DOHH2 (cell line): Measurements from ENCODE around the gene DCTN2.

Experiments used
- H3F3A ChIP-seq: fragments of 200-600 bp; sonication (generic), shearing (Covaris generic); 2 replicates; pipeline ENCODE4 v1.6.0; 2016; ENCODE audit warnings: antibody characterized with exemption, mild to moderate bottlenecking; ENCODE audit not compliant: control insufficient read depth, insufficient read depth
- H3K27ac ChIP-seq: fragments of 200-600 bp; sonication (generic); 2 replicates; pipeline ENCODE4 v1.5.1; 2014; ENCODE audit warnings: low read depth, mild to moderate bottlenecking, low read length, moderate library complexity
- H3K27me3 ChIP-seq: fragments of 200-600 bp; sonication (generic); 2 replicates; pipeline ENCODE4 v1.6.1; 2014; ENCODE audit warnings: mild to moderate bottlenecking, low read length, mixed read lengths; ENCODE audit not compliant: control insufficient read depth
- H3K36me3 ChIP-seq: fragments of 200-600 bp; sonication (generic); 2 replicates; pipeline ENCODE4 v1.6.1; 2014; ENCODE audit warnings: mild to moderate bottlenecking, low read length, moderate library complexity, mixed read lengths; ENCODE audit not compliant: control insufficient read depth
- H3K4me1 ChIP-seq: fragments of 200-600 bp; sonication (generic); 2 replicates; pipeline ENCODE4 v1.6.1; 2014; ENCODE audit warnings: mild to moderate bottlenecking, low read length, mixed read lengths; ENCODE audit not compliant: control insufficient read depth
- H3K4me2 ChIP-seq: fragments of 200-600 bp; sonication (generic); 2 replicates; pipeline ENCODE4 v1.6.0; 2014; ENCODE audit warnings: mild to moderate bottlenecking, low read length, moderate library complexity
- H3K4me3 ChIP-seq: fragments of 200-600 bp; sonication (generic); 2 replicates; pipeline ENCODE4 v1.5.1; 2014; ENCODE audit warnings: mild to moderate bottlenecking, low read length, mixed read lengths
- H3K79me2 ChIP-seq: fragments of 200-600 bp; sonication (generic); 2 replicates; pipeline ENCODE4 v1.6.1; 2014; ENCODE audit warnings: mild to moderate bottlenecking, low read length, mixed read lengths; ENCODE audit not compliant: control insufficient read depth
- H3K9me2 ChIP-seq: fragments of 200-600 bp; sonication (generic); replicated peaks from 2 replicates; pipeline ENCODE4 v1.6.1; 2014; ENCODE audit warnings: mild to moderate bottlenecking, low read length, mixed read lengths; ENCODE audit not compliant: control insufficient read depth
- H3K9me3 ChIP-seq: fragments of 200-600 bp; sonication (generic); 2 replicates; pipeline ENCODE4 v1.6.1; 2014; ENCODE audit warnings: antibody characterized with exemption, low read length, mixed read lengths; ENCODE audit not compliant: control insufficient read depth, insufficient read depth
- H4K20me1 ChIP-seq: fragments of 200-600 bp; sonication (generic); 2 replicates; pipeline ENCODE4 v1.6.0; 2014; ENCODE audit warnings: low read depth, mild to moderate bottlenecking, antibody characterized with exemption, low read length, moderate library complexity; ENCODE audit not compliant: control insufficient read depth, insufficient read depth
- EZH2phosphoT487 ChIP-seq: fragments of 200-600 bp; sonication (generic); IDR thresholded peaks from 2 replicates; pipeline ENCODE4 v1.6.1; 2017; ENCODE audit warnings: borderline replicate concordance, mild to moderate bottlenecking, antibody characterized with exemption, low read length, moderate library complexity, mixed read lengths
- TF ChIP-seq, protein P1 (sequence below): fragments of 200-600 bp; sonication (generic); IDR thresholded peaks from one replicate; pipeline ENCODE4 v1.5.1; 2014; ENCODE audit warnings: antibody characterized with exemption, mild to moderate bottlenecking, low read depth, low read length; ENCODE audit not compliant: poor library complexity, severe bottlenecking

The DCTN2 gene

DNA sequence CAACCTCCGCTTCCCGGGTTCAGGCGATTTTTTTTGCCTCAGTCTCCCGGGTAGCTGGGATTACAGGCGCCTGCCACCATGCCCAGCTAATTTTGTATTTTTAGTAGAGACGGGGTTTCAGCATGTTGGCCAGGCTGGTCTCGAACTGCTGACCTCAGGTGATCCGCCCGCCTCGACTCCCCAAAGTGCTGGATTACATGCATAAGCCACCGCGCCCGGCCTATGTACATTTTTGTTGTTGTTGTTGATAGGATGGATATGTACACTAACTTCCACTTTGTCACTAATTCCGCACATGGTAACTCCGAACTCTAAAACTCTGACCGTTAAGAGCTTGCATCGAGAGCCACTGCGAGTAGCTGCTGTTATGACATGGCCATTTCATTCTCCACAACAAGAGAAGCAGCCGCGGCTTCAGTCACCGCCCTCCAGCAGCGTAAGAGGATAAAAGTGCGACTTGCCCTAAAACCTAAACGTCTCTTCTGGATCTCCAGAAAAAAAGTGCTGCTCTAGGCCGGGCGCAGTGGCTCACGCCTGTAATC lies 59.9 kb downstream of the DCTN2 start:
- H4K20me1 ChIP-seq: no peaks in the 10 kb centered on the region

DNA sequence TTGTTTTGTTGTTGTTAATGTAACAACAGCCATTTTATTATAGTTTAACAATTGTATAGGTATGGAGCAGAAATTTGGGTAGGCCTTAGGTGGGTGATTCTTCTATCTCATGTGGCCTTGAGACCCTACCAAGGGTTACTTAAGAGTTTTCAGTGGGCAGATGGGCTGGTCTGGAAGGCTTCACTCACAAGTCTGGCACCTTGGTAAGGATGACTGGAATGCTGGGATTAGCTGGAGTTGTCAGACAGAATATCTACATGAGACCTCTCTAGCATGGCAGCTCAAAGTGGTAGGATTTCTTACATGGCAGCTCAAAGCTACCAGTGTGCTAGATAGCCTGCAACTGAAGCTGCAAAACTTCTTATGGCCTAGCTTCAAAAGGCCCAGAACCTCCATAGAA lies 61.3 kb downstream of the DCTN2 start:
- Histone ChIP-seq H3K4me3 (no peak overlapping the region), H4K20me1 (no peaks in the 10 kb centered on the region), H3K27ac (no peak overlapping the region), H3K79me2 (peaks cover 28% of the 10 kb centered on the region), H3K36me3 (peaks cover 28% of the 10 kb centered on the region), H3K4me2 (no peak overlapping the region), H3K9me3 (no peaks in the 10 kb centered on the region), H3K4me1 (peaks cover 37% of the 10 kb centered on the region), H3K9me2 (no peaks in the 10 kb centered on the region), H3K27me3 (no peaks in the 10 kb centered on the region), H3F3A (peaks cover 5% of the 10 kb centered on the region; the same call in 1 of the 2 replicates)
- TF ChIP-seq EZH2phosphoT487: no peak
- TF ChIP-seq, protein P1, sequence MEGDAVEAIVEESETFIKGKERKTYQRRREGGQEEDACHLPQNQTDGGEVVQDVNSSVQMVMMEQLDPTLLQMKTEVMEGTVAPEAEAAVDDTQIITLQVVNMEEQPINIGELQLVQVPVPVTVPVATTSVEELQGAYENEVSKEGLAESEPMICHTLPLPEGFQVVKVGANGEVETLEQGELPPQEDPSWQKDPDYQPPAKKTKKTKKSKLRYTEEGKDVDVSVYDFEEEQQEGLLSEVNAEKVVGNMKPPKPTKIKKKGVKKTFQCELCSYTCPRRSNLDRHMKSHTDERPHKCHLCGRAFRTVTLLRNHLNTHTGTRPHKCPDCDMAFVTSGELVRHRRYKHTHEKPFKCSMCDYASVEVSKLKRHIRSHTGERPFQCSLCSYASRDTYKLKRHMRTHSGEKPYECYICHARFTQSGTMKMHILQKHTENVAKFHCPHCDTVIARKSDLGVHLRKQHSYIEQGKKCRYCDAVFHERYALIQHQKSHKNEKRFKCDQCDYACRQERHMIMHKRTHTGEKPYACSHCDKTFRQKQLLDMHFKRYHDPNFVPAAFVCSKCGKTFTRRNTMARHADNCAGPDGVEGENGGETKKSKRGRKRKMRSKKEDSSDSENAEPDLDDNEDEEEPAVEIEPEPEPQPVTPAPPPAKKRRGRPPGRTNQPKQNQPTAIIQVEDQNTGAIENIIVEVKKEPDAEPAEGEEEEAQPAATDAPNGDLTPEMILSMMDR: no peak

More for the DNA sequence above, 59.9 kb downstream of the DCTN2 start:
- Histone ChIP-seq H3K27ac (no peak overlapping the region), H3K4me1 (peaks cover 30% of the 10 kb centered on the region), H3F3A (0 out of 2 replicates have a peak, but pooled peaks cover 2% of the 10 kb centered on the region), H3K9me2 (no peaks in the 10 kb centered on the region), H3K27me3 (no peaks in the 10 kb centered on the region), H3K4me3 (peak overlapping the region; percentile 87), H3K4me2 (peak overlapping the region; percentile 44), H3K79me2 (peaks cover 37% of the 10 kb centered on the region), H3K36me3 (peaks cover 41% of the 10 kb centered on the region), H3K9me3 (no peaks in the 10 kb centered on the region)
- TF ChIP-seq EZH2phosphoT487: no peak
- TF ChIP-seq, protein P1: no peak

DNA sequence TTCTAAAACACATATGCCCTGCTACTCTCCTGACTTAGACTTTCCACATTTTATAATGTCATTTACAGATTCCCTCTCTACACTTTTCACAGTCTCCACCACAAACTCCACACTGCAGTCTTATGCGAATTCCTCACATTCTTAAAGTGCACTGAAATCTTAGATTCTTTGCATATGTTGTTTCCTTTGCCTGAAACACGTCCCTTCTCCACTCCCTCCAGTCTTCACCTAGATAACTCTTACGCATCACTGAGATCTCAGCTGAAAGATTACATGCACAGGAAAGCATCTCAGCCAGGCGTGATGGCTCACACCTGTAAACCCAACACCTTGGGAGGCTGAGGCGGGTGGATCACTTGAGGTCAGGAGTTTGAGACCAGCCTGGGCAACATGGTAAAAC lies 63.5 kb downstream of the DCTN2 start:
- peaks cover 47% of the 10 kb centered on the region for H3K4me1 ChIP-seq
- no peaks in the 10 kb centered on the region for H3K9me3 ChIP-seq
- H3K79me2 ChIP-seq: peaks cover 10% of the 10 kb centered on the region
- H3K27ac ChIP-seq: 0 out of 2 replicates have a peak overlapping the region, but pooled peaks have one; percentile 3
- peaks cover 6% of the 10 kb centered on the region for H3K36me3 ChIP-seq
- H3K9me2 ChIP-seq: no peaks in the 10 kb centered on the region
- no peak for TF ChIP-seq EZH2phosphoT487
- TF ChIP-seq, protein P1: no peak
- no peaks in the 10 kb centered on the region for H4K20me1 ChIP-seq
- H3K4me2 ChIP-seq: peak overlapping the region; percentile 35
- H3F3A ChIP-seq: peaks cover 20% of the 10 kb centered on the region
- H3K4me3 ChIP-seq: no peak overlapping the region
- no peaks in the 10 kb centered on the region for H3K27me3 ChIP-seq
